ENCODE results near the gene BPI.

- TF ChIP-seq CTCF (conservative IDR thresholded peaks at IDR 0.05; ENCODE audit: low read length) = no peak
- no peak for TF ChIP-seq EZH2phosphoT487 (IDR thresholded peaks at IDR 0.05; ENCODE audit: borderline replicate concordance, low read depth, low read length)
These were observed 44.0 kb upstream of the BPI start for GRCh38 chr20:38260025-38260377.

All from OCI-LY7 (cell line).